ENCODE results near the gene TMEM130.
A peak's percentile ranks its signal among the peaks of the same experiment; 100 is the strongest.

Gene TMEM130

DNA sequence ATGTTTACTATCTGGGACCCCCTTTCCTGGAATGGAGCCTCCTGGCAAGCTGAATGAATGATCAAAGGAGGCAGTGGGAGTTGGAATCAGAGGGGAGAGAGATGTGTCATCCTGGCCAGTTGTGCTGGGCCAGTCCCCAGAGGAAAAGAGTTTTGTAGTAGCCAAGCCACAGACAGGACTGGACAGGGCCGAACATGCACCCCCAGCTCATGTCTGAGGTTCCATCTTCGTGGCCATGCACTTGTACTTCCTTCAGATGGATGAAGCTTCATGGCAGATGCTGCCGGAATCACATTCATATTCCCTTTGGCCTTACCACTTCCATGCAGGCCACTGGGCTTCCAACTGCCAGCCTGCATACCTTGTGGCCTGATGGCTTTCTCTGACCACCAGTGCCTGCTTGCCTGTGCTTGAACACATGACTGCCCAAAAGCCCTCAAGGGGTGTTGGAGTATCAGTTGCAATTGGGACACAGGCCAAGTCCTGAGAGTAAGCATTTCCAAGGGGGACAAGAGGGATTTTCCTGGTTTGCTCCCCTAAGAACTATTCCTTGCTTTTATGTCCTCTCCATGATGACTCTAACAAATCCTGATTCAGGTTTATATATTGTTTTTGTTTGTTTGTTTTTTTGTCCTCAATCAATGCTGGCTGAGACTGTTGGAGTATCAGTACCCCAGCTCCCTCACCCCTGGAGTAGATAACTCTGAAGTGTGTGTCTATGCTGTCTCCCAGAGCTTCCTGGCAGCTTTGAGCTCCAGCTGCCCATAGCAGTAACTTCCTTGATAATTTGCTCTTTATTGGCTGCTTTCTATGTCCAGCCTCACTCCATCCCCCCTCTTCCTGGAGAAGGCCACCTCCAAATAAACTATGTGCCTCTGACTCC is 63.6 kb downstream of the TMEM130 start:
- no peak for ATAC-seq

DNA sequence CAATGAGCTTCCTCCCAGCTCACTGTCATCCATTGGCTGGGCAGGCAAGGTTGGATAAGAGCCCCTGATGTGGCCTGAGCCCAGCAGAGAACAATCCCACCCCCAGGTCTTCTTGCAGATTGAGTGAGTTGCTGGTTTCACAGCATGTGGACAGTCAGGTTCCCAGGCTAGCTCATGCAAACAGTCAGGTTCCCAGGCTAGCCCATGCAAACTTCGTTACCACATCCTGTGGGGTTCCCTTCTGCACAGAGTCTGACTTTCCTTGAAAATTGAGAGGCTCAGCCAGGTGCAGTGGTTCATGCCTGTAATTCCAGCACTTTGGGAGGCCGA is 67.1 kb downstream of the TMEM130 start:
- no peak for ATAC-seq

DNA sequence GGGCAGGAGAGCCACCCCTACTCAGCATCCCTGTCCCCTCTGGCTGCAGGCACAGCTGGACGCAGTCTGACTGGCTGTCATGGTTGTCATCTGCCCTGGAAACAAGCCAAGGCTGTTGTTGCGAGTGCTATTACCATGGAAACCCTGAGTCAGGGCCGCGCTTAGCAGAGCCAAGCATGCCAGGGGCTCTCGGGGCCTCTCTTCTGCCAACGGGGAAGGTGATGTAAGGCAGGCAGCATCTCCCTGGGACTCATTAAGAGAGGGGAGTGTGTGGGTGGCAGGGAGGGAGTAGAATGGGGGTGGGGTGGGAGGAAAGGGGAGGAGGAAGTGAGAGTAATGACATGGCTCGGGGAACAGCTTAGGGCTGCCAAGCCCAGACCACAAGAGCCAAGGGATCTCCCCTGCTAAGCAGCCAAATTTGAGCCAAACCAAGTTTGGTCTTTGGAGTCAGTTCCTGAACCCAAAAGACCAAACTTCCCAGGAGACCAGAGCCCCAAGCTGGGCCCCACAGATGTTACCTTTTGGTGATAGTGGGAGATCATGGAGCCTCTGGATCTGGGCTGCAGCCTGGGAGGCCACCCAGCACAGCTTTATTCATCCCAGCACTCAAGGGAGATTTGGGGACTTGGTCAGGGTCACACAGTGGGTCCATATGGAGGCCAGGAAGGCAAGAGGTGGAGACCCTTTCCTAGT is 67.6 kb downstream of the TMEM130 start:
- ATAC-seq = peak in 1 of 2 donors; percentile 44

DNA sequence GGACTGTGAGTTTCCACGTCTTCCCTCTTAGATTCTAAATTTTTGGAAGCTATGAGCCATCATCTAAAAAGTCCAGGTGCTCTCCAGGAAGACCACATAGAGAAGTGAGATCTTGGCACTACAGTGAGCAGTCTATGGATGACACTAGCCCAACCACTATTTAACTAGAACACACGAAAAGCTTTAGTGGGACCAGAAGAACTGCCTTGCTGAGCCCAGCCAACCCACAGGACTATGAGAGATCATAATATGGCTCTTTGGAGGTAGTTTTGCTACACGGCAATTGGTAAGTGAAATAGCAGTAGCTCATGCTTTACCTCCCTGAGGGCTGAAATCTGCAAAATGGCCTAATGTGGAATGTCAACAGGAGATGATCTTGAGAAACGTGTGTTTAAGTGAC is 68.8 kb downstream of the TMEM130 start:
- ATAC-seq = no peak

DNA sequence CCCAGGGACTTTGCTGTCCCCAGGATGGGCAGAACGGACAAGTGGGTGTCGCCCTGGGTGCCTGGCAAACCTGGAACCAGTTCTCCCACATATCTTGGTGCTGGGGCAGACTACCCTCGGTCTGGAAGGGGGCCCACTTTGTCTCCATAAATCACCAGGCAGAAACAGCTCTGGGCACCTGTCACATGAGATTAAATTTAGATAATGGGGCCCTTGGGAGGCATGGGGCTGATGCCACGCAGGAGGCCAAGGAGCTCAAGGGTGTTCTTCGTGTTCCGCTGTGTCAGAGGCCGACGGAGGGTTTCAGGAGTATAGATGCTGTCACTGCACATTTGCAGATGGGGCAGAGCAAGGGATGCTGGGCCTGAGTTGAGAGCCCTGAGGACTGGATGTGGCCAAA is 72.7 kb downstream of the TMEM130 start:
- no peak for ATAC-seq

Data from activated CD4-positive, CD25-positive, alpha-beta regulatory T cell treated with anti-CD3 and anti-CD28 coated beads, Interleukin-2, amount 50 U/mL, for 24 hours (primary cell).